Activated naive CD8-positive, alpha-beta T cell treated with anti-CD3 and anti-CD28 coated beads, Interleukin-2, amount 50 U/mL, for 24 hours (primary cell): ENCODE data around the gene RIBC1.

Experiments
- ATAC-seq: fragments of 150-1000 bp; cut with Tn5 transposase; one replicate; pipeline ENCODE4 v1.10.0; 2021
- DNase-seq: peaks from one replicate; pipeline ENCODE4 v3.0.0; 2021
- H3K27ac Mint-ChIP-seq: one replicate; pipeline ENCODE4 v1.8.0; 2021; ENCODE audit warnings: mild to moderate bottlenecking, mixed read lengths
- H3K27me3 Mint-ChIP-seq: one replicate; pipeline ENCODE4 v1.8.0; 2021; ENCODE audit warnings: mixed read lengths
- H3K36me3 Mint-ChIP-seq: one replicate; pipeline ENCODE4 v1.8.0; 2021; ENCODE audit warnings: low read depth, mixed read lengths
- H3K4me1 Mint-ChIP-seq: one replicate; pipeline ENCODE4 v1.8.0; 2021; ENCODE audit warnings: mixed read lengths
- H3K4me3 Mint-ChIP-seq: one replicate; pipeline ENCODE4 v1.8.0; 2021; ENCODE audit warnings: mild to moderate bottlenecking, moderate library complexity, mixed read lengths
- H3K9me3 Mint-ChIP-seq: one replicate; pipeline ENCODE4 v1.8.0; 2021; ENCODE audit warnings: mixed read lengths

Gene RIBC1

GRCh38 chrX:53421125-53421524, 1.5 kb upstream of the RIBC1 start:
- peaks cover 26% of the 10 kb centered on the region for H3K4me1 Mint-ChIP-seq
- ATAC-seq (no peak), DNase-seq (no peak)
- H3K4me3 Mint-ChIP-seq, result peak overlapping the region; percentile 92
- peaks cover 22% of the 10 kb centered on the region for H3K36me3 Mint-ChIP-seq
- no peaks in the 10 kb centered on the region for H3K9me3 Mint-ChIP-seq
- H3K27ac Mint-ChIP-seq, result peak overlapping the region; percentile 94
- H3K27me3 Mint-ChIP-seq, result no peaks in the 10 kb centered on the region

GRCh38 chrX:53421772-53422085, 944 bp upstream of the RIBC1 start:
- Mint-ChIP-seq H3K9me3 (no peaks in the 10 kb centered on the region), H3K36me3 (peaks cover 22% of the 10 kb centered on the region), H3K4me1 (peaks cover 26% of the 10 kb centered on the region), H3K4me3 (peak overlapping the region; percentile 92), H3K27ac (peak overlapping the region; percentile 94), H3K27me3 (no peaks in the 10 kb centered on the region)
- ATAC-seq (no peak), DNase-seq (no peak)

DNA sequence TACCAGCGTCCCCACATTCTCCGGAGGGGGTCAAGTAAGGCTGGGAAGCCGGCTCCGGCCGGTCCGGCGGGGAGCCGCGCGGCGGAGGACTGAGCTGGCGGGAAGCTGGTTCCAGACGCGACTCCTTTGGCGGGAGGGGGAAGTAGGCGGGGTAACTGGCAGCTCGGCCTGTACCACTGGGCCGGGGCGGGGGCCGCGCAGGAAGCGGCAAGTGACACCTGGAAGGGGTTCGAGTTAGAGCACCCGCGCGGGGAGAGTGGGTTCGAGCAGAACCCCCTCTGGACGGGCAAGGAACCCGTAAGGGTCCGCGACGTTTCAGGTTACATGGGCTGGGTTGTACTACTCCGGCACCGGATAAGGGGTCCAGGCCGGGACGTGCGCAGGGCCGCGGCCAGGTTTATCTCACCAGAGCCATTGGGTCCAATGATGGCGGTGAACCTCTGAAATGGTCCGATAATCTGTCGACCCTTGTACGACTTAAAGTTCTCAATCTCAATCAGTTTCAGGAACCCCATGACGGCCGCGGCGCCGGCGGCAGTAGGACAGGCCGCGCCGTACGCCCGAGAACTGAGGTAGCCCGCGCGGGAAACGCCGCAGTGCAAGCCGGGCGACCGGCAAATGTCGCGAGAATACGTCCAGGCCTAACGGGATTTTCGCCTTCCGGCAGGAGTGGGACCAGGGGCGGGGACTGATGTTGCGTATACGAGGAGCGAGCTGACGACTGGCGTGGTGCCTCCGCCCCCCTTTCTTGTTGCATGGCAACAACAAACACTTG, 400 bp upstream of the RIBC1 start, which contains the start of gene SMC1A:
TSS of gene SMC1A (minus strand) at position 569 of the 775 bp plus-strand sequence. CDS start at position 515, 54 bp downstream.
- Mint-ChIP-seq H3K9me3 (no peaks in the 10 kb centered on the region), H3K36me3 (peaks cover 22% of the 10 kb centered on the region)

DNA sequence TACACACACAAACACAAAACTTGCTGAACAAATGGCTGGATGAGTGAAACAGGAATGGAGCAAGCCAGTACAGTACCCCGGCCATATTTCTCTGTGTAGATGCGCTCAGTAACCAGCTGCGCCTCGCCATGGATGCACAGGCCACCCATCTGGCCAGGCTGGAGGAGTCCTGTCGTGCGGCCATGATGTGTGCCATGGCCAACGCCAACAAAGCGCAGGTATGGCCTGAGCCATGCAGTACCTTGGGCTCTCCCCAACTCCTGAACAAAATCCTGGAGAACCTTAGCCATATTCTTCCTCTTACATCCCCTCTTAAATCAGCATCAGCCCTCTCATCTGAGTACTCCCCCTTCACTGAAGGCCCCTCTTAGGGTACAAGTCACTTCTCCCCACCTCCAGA, 7.1 kb downstream of the RIBC1 start:
- Mint-ChIP-seq H3K4me3 (no peak overlapping the region), H3K4me1 (peaks cover 6% of the 10 kb centered on the region), H3K9me3 (no peaks in the 10 kb centered on the region), H3K27ac (no peak overlapping the region), H3K36me3 (peaks cover 4% of the 10 kb centered on the region), H3K27me3 (no peaks in the 10 kb centered on the region)
- DNase-seq (no peak), ATAC-seq (no peak)

More for the DNA sequence above, 400 bp upstream of the RIBC1 start, which contains the start of gene SMC1A:
- DNase-seq (peak; percentile 91), ATAC-seq (peak; percentile 94)
- Mint-ChIP-seq H3K27ac (peak within 1 kb of the TSS; percentile 94), H3K4me1 (peaks cover 26% of the 10 kb centered on the region), H3K4me3 (peak within 1 kb of the TSS; percentile 92), H3K27me3 (no peaks in the 10 kb centered on the region)

GRCh38 chrX:53430231-53430630, 7.6 kb downstream of the RIBC1 start:
- ATAC-seq (no peak), DNase-seq (no peak)
- Mint-ChIP-seq H3K27me3 (no peaks in the 10 kb centered on the region), H3K9me3 (no peaks in the 10 kb centered on the region), H3K4me1 (peaks cover 10% of the 10 kb centered on the region), H3K36me3 (peaks cover 4% of the 10 kb centered on the region), H3K27ac (no peak overlapping the region), H3K4me3 (no peak overlapping the region)

DNA sequence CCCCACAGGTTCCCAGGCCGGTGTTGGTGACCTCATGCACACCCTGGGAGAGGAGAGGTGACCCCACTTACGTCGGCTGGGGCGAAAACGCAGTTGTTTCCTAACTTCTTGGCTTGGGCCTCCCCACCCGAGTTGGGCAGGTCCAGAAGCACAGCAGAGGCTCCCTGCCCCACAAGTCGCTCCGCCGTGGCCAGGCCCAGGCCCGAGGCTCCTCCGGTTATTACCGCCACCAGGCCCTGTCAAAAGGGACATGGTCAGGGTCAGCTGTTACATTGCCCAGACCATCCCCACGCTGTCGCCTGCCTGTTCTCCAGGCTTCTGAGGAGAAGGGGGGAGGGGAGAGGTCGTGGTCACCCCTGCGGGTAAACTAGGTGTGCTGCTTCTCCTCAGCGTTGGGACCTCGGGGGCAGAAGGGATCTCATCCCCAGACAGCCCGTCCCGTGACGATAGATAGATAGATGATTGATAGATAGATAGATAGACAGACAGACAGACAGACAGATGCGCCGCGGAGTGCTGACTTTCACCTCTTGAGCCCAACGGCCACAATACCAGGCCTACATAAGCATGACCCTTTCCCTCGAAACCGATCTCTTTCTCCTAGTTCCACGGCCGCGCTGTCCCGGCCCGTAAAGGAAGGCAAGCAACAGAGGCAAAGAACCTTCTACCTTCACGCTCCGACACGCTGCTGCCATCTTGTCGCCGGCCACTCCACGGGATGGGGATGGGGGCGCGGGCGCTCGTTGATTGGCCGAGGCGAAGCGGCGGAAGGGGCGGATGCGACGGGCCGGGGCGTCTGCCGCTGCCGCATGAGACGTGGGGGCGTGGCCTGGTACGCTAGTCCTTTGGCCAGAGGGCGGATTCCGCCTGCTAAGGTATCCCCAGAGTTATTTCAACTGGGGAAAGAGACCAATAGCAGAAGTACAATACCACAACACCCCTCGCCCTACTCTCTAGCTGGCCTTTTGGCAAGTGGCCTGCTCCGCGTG, 11.3 kb downstream of the RIBC1 start, which contains the start of gene HSD17B10:
TSS of gene HSD17B10 (minus strand) at position 720 of the 989 bp plus-strand sequence. CDS start at position 695, 25 bp downstream.
- peaks cover 4% of the 10 kb centered on the region for H3K36me3 Mint-ChIP-seq
- H3K9me3 Mint-ChIP-seq, result no peaks in the 10 kb centered on the region
- H3K4me3 Mint-ChIP-seq, result peak within 1 kb of the TSS; percentile 99
- peaks cover 27% of the 10 kb centered on the region for H3K4me1 Mint-ChIP-seq
- peaks cover 4% of the 10 kb centered on the region for H3K27me3 Mint-ChIP-seq
- peak; percentile 95 for ATAC-seq
- H3K27ac Mint-ChIP-seq, result peak within 1 kb of the TSS; percentile 94
- peak; percentile 88 for DNase-seq

- no peaks in the 10 kb centered on the region for H3K9me3 Mint-ChIP-seq
- H3K27me3 Mint-ChIP-seq, result peaks cover 9% of the 10 kb centered on the region
- DNase-seq, result peak; percentile 54
- peaks cover 37% of the 10 kb centered on the region for H3K4me1 Mint-ChIP-seq
- no peak overlapping the region for H3K4me3 Mint-ChIP-seq
- peaks cover 4% of the 10 kb centered on the region for H3K36me3 Mint-ChIP-seq
- peak; percentile 68 for ATAC-seq
- no peak overlapping the region for H3K27ac Mint-ChIP-seq
Observed at GRCh38 chrX:53435997-53436396, 13.3 kb downstream of the RIBC1 start.

- Mint-ChIP-seq H3K4me1 (peaks cover 45% of the 10 kb centered on the region), H3K27ac (no peak overlapping the region), H3K27me3 (peaks cover 9% of the 10 kb centered on the region), H3K36me3 (peaks cover 4% of the 10 kb centered on the region), H3K9me3 (no peaks in the 10 kb centered on the region), H3K4me3 (no peak overlapping the region)
- DNase-seq (no peak), ATAC-seq (no peak)
Observed at GRCh38 chrX:53437206-53437605, 14.5 kb downstream of the RIBC1 start.

- peaks cover 45% of the 10 kb centered on the region for H3K4me1 Mint-ChIP-seq
- no peak overlapping the region for H3K4me3 Mint-ChIP-seq
- ATAC-seq, result no peak
- H3K36me3 Mint-ChIP-seq, result peaks cover 2% of the 10 kb centered on the region
- H3K27me3 Mint-ChIP-seq, result peaks cover 9% of the 10 kb centered on the region
- no peak for DNase-seq
- H3K9me3 Mint-ChIP-seq, result no peaks in the 10 kb centered on the region
- peak overlapping the region; percentile 20 for H3K27ac Mint-ChIP-seq
Observed at GRCh38 chrX:53438174-53438831, 15.6 kb downstream of the RIBC1 start.

DNA sequence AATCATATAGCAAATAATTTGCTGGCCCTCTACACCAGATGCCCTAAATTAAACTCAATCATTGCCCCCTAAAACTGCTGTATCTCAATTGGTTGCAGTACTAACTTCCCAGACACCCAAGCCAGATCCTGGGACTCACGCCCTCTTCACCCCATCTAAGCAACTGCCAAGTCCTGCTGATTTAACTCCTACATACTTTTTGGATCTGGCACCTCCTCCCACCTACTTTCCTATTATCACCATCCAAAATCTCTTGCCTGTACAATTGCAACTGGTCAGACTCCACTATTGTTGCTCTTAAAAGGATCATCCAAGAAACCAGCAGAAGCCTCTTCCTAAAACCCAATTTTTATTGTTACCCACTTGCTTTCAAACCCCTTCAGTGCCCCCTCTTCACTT, 16.2 kb downstream of the RIBC1 start:
- peaks cover 2% of the 10 kb centered on the region for H3K36me3 Mint-ChIP-seq
- no peaks in the 10 kb centered on the region for H3K9me3 Mint-ChIP-seq
- DNase-seq (no peak), ATAC-seq (no peak)
- peak overlapping the region; percentile 20 for H3K27ac Mint-ChIP-seq
- H3K27me3 Mint-ChIP-seq, result peaks cover 9% of the 10 kb centered on the region
- peaks cover 45% of the 10 kb centered on the region for H3K4me1 Mint-ChIP-seq
- no peak overlapping the region for H3K4me3 Mint-ChIP-seq

DNA sequence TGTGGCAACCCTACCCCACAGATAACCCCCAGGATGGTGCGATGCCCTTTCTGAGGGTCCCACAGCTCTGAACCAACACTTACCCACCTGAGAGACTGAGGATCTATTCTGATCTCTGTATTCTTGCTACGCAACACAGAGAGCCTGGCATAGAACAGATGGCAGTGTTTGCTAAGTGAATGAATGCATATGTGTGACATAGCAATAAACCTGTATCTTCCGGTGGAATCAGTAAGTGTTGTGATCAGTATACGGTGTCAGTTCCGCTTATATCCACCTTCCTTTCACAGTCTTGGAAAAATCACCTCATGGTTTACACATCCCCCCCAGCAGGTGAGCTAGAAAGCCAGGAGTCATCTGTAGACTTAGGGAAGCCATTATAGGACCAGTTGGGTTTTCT, 17.4 kb downstream of the RIBC1 start:
- H3K27me3 Mint-ChIP-seq, result peaks cover 9% of the 10 kb centered on the region
- no peaks in the 10 kb centered on the region for H3K9me3 Mint-ChIP-seq
- H3K4me1 Mint-ChIP-seq, result peaks cover 37% of the 10 kb centered on the region
- ATAC-seq (no peak), DNase-seq (no peak)
- peak overlapping the region; percentile 54 for H3K4me3 Mint-ChIP-seq
- H3K27ac Mint-ChIP-seq, result peak overlapping the region; percentile 64
- no peaks in the 10 kb centered on the region for H3K36me3 Mint-ChIP-seq

GRCh38 chrX:53440621-53441517, 18.2 kb downstream of the RIBC1 start:
- DNase-seq (peak; percentile 40), ATAC-seq (peak; percentile 40)
- Mint-ChIP-seq H3K27ac (peak overlapping the region; percentile 64), H3K36me3 (no peaks in the 10 kb centered on the region), H3K27me3 (peaks cover 9% of the 10 kb centered on the region), H3K9me3 (no peaks in the 10 kb centered on the region), H3K4me1 (peaks cover 34% of the 10 kb centered on the region), H3K4me3 (peak overlapping the region; percentile 79)

DNA sequence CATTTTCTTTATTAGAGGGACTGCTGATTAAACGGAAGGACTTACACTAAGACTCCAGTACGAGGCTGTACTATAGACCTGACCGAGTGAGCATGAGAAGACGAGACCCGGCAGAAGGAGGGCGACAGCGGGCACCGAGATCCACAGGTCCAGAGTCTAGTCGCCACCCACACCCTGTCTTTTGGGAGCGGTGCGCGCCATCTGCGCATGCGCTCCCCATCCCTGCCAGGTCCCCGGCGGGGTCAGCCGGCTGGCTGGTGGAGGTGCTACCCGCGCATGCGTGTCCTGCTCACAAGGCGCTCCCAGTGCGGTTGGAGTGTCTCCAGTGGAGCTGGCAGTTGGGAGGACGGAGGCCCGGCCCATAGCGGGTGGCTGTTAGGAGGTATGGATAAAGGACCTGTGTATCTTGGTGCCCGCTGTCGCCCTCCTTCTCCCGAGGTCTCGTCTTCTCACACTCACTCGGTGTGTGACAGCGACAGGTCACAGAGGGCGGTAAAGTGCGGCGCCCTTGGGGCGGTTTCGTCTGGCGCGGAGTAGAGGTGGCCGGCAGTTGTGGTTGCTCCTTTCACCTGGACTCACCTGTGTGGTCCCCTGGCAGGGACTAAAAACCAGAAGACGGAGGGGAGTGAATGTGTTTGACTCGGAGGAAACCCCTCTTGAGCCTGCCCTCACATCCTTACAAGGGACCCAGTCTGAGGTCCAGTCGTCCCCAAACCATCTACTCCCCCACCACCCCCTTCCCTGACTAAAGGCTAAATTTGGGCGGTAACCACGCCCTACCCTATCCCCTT, 19.1 kb downstream of the RIBC1 start:
- no peaks in the 10 kb centered on the region for H3K36me3 Mint-ChIP-seq

More for the DNA sequence above, 19.1 kb downstream of the RIBC1 start:
- Mint-ChIP-seq H3K27ac (no peak overlapping the region), H3K9me3 (no peaks in the 10 kb centered on the region), H3K4me1 (peaks cover 31% of the 10 kb centered on the region), H3K4me3 (peak overlapping the region; percentile 79), H3K27me3 (peaks cover 9% of the 10 kb centered on the region)
- peak; percentile 74 for ATAC-seq
- peak; percentile 78 for DNase-seq
